GM10248 (cell line): ENCODE measurements around the gene PRKCB.

ENCODE experiments used
- CTCF ChIA-PET: fragments of 300-600 bp; sonication (Branson Sonifier 250); formaldehyde crosslinking; extraction: SDS; loops from one replicate; lab custom pipeline; 2021; ENCODE audit warnings: antibody characterized with exemption; lab: Yijun Ruan, JAX
- POLR2A ChIA-PET: fragments of 350-650 bp; sonication (Branson Sonifier 250); formaldehyde crosslinking; extraction: SDS; loops from one replicate; lab custom pipeline; 2020; ENCODE audit warnings: antibody characterized with exemption; lab: Yijun Ruan, JAX
- DNase-seq: peaks from one replicate; pipeline ENCODE4 v3.0.0; 2012; ENCODE audit errors: extremely low spot score
- TF ChIP-seq, protein P1 (sequence below): IDR thresholded peaks from 2 replicates; pipeline ENCODE4 v1.5.1; 2012; ENCODE audit warnings: mild to moderate bottlenecking, low read depth; ENCODE audit errors: extremely low read depth, missing control alignments, control extremely low read depth

Gene PRKCB

DNA sequence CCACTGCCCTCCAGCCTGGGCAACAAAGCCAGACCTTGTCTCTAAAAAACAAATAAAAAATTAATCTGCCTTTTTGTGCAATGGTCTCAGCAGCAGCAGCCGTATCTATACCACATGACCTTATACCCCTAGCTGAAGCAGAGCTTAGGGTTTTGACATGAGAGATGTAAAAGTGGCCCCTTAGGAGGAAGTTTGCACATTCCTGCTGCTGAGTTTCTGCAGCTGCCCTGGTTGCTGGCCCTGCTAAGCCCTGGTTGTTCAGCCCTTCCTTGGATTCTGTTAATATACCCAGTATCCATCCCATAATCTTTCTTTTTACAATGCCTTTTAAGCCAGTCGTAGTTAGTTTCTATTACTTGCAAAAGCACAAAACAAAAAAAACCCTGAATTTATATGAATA, 33.0 kb upstream of the PRKCB start:
- ChIA-PET CTCF (interaction anchor here (0.6 to 9.1 kb wide), 40 partner anchors 9 to 702 kb away, joined by 3 to 132 read pairs (median 5); partner anchors contain the start of gene PRKCB), POLR2A (no interaction called here)
- no peak for DNase-seq
- TF ChIP-seq, protein P1, sequence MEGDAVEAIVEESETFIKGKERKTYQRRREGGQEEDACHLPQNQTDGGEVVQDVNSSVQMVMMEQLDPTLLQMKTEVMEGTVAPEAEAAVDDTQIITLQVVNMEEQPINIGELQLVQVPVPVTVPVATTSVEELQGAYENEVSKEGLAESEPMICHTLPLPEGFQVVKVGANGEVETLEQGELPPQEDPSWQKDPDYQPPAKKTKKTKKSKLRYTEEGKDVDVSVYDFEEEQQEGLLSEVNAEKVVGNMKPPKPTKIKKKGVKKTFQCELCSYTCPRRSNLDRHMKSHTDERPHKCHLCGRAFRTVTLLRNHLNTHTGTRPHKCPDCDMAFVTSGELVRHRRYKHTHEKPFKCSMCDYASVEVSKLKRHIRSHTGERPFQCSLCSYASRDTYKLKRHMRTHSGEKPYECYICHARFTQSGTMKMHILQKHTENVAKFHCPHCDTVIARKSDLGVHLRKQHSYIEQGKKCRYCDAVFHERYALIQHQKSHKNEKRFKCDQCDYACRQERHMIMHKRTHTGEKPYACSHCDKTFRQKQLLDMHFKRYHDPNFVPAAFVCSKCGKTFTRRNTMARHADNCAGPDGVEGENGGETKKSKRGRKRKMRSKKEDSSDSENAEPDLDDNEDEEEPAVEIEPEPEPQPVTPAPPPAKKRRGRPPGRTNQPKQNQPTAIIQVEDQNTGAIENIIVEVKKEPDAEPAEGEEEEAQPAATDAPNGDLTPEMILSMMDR, result no peak

DNA sequence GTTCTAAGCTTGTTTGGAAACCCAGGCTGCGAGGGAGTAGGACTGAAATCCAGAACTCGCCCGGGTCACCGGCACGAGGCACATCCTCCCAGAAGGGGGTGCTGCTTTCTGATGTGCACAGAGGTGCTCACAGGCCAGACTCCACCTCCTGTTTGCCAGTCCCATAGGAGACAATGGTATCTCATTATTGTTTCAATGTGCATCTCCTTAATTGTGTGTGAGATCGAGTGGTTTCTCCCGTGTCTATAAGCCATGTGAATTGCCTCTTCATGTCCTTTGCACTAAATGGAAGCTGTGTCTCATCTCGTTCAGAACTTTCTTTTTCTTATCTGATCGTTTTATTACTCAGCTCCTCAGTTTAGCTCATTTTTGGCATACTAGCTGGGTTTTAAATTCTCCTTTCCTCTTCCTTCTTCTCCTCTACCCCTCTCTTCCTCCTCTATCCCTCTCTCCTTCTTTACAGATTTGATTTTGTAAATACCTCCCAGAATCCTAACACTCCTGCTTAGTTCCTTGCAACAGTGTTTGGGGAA, 32.1 kb upstream of the PRKCB start:
- CTCF ChIA-PET, result interaction anchor here (0.6 to 9.1 kb wide), 42 partner anchors 8 to 702 kb away, joined by 3 to 132 read pairs (median 5); partner anchors contain the start of gene PRKCB
- TF ChIP-seq, protein P1, result peak; percentile 85
- POLR2A ChIA-PET, result no interaction called here
- DNase-seq, result peak; percentile 82

DNA sequence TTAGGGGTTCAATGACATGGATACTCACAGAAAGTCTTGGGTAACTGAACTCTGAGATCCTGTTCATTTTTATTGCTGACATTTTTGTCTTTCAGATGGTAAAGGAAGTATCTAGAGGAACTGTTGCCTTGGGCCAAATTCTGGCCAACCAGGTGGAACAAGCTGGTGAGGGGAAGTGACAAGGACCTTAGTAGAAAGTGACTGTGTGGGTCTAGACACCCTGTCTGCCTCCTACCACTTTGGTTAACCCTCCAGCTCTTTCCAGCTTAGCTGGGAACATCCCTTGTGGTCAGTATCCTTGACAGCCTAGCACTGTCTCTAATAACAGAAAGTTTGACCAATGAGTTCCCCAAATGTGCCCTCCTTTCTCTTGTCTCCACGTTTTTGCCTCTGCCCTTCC, 28.8 kb upstream of the PRKCB start:
- ChIA-PET CTCF (interaction anchor here (1.3 to 9.1 kb wide), 5 partner anchors 14 to 697 kb away, joined by 3 to 132 read pairs (median 7); no protein-coding TSS in a partner anchor), POLR2A (no interaction called here)
- TF ChIP-seq, protein P1, result no peak
- DNase-seq, result no peak

DNA sequence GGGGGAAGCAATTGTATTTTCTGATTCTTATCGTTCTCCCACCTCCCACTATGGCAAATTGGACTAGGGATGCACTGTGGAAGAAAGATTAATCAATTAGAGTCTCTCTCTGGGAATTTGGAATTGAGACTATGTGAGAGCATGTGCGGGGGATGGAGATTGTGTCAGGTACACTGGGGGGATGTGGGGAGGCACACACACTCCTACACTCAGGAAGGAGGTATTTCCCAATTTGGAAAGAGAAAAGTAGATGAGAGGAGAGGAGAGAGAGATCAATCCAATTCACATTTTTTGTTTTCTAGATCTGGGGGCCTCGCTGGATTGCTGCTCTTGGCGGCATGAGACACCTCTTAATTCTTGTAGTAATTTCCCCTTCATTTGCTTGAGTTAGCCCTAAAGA, 14.3 kb upstream of the PRKCB start:
- ChIA-PET CTCF (interaction anchor here (1.2 to 4.2 kb wide), 4 partner anchors 13 to 189 kb away, joined by 3 to 25 read pairs (median 6); no protein-coding TSS in a partner anchor), POLR2A (no interaction called here)
- no peak for DNase-seq
- TF ChIP-seq, protein P1, result no peak

DNA sequence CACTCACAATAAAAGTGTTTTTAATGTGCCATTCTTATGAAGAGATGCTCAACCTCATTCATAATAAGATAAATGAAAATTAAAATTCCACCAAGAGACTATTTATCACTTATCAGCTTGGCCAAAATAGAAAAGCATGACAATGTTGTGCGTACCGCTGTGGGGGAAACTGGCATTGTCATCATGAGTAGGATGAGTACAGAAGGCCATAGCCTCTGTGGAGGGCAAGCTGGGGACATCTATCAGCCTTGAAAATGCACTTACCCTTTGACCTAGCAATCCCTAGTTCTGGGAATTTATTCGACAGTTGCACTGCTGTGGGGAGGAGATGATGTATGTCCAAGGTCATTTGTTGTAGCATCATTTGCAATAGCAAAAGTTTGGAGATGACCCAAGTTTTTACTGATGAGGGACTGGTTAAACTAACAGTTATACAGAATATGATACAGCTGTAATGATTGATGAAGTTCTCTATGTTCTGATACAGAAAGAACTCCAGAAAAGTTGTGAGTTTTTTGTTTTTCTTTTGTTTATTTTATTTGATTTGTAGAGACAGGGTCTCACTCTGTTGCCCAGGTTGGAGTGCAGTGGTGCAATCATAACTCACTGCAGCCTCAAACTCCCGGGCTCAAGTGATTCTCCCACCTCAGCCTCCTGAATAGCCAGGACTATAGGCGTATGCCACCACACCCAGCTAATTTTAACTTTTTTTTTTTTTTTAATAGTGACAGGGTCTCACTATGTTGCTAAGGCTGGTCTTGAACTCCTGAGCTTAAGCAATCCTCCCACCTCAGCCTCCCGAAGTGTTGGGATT, 13.7 kb upstream of the PRKCB start:
- TF ChIP-seq, protein P1, result no peak
- ChIA-PET POLR2A (no interaction called here), CTCF (interaction anchor here (1.2 to 1.9 kb wide), 5 partner anchors 12 to 215 kb away, joined by 3 to 7 read pairs (median 4); no protein-coding TSS in a partner anchor)
- DNase-seq, result no peak
